HepG2 (cell line): ENCODE measurements around the gene EIF3M. TPM values are rescaled to one million over a fixed set of nuclear protein-coding genes. Genes with fewer than 3 reads are reported as not detected.

Experiments
- FUBP1 ChIP-seq: sonication (generic); formaldehyde crosslinking; IDR thresholded peaks from 2 replicates; pipeline ENCODE4 v1.5.1; 2020; ENCODE audit warnings: missing genetic modification reagents, mild to moderate bottlenecking, borderline replicate concordance
- GMEB1 ChIP-seq: sonication (generic); formaldehyde crosslinking; IDR thresholded peaks from 2 replicates; pipeline ENCODE4 v1.5.1; 2020; ENCODE audit warnings: missing genetic modification reagents, mild to moderate bottlenecking, borderline replicate concordance
- HMG20B ChIP-seq: conservative IDR thresholded peaks from 2 replicates; pipeline ENCODE4 v1.6.1; 2016; ENCODE audit warnings: missing genetic modification reagents, missing compliant biosample characterization
- ISX ChIP-seq: sonication (generic); formaldehyde crosslinking; conservative IDR thresholded peaks from 2 replicates; pipeline ENCODE4 v1.5.0; 2020; ENCODE audit warnings: missing genetic modification reagents
- KLF13 ChIP-seq: sonication (generic); formaldehyde crosslinking; IDR thresholded peaks from 2 replicates; pipeline ENCODE4 v1.4.0; 2020; ENCODE audit warnings: mild to moderate bottlenecking, missing genetic modification reagents
- MLXIP ChIP-seq: sonication (generic); formaldehyde crosslinking; IDR thresholded peaks from 2 replicates; pipeline ENCODE4 v1.9.0; 2021; ENCODE audit warnings: missing genetic modification reagents, borderline replicate concordance
- MXD1 ChIP-seq: sonication (generic); formaldehyde crosslinking; IDR thresholded peaks from 2 replicates; pipeline ENCODE4 v1.4.0; 2020; ENCODE audit warnings: mild to moderate bottlenecking, missing genetic modification reagents
- NCOR1 ChIP-seq: fragments of 200-600 bp; sonication (generic); IDR thresholded peaks from 2 replicates; pipeline ENCODE4 v1.7.0; 2017; ENCODE audit warnings: antibody characterized with exemption, low read length, borderline replicate concordance
- PCBP2 ChIP-seq: fragments of 200-400 bp; formaldehyde crosslinking; optimal IDR thresholded peaks from 2 replicates; pipeline ENCODE3; 2018; ENCODE audit warnings: low read length, low read depth; ENCODE audit not compliant: poor library complexity, severe bottlenecking
- SMAD9 ChIP-seq: sonication (generic); formaldehyde crosslinking; IDR thresholded peaks from 2 replicates; pipeline ENCODE4 v1.5.1; 2020; ENCODE audit warnings: mild to moderate bottlenecking, missing genetic modification reagents
- SNRNP70 ChIP-seq: fragments of 200-400 bp; formaldehyde crosslinking; IDR thresholded peaks from 2 replicates; pipeline ENCODE4 v1.6.1; 2017; ENCODE audit warnings: mild to moderate bottlenecking, low read depth, low read length, moderate library complexity
- ZBTB4 ChIP-seq: sonication (generic); formaldehyde crosslinking; IDR thresholded peaks from 2 replicates; pipeline ENCODE4 v1.4.0; 2020; ENCODE audit warnings: missing genetic modification reagents, mild to moderate bottlenecking, borderline replicate concordance
- ZKSCAN5 ChIP-seq: sonication (generic); formaldehyde crosslinking; IDR thresholded peaks from 2 replicates; pipeline ENCODE4 v1.5.1; 2020; ENCODE audit warnings: mild to moderate bottlenecking, missing genetic modification reagents
- ZNF616 ChIP-seq: sonication (generic); formaldehyde crosslinking; IDR thresholded peaks from 2 replicates; pipeline ENCODE4 v1.5.0; 2020; ENCODE audit warnings: low read depth, mild to moderate bottlenecking, missing genetic modification reagents
- ZNF639 ChIP-seq: conservative IDR thresholded peaks from 2 replicates; pipeline ENCODE4 v1.6.1; 2018; ENCODE audit warnings: missing genetic modification reagents
- polyA plus RNA-seq, 8 experiments: library from polyadenylated mRNA; depleted of rRNA in 3 of 8; stranded (reverse) in 7 of 8; unstranded in 1 of 8; fragments of >200 nt; fragmentation: Illumina TruSeq in 4 of 8; extraction: Trizol in 4 of 8; gene quantifications; 2 replicates each; pipeline versions ENCODE4 v1.2.1 to v1.2.3, GENCODE V29; 2011 to 2016; ENCODE audit warnings: low read depth in 4 of 8, missing spikeins in 1 of 8, mixed read lengths in 1 of 8; ENCODE audit not compliant: insufficient read depth in 1 of 8
- total RNA-seq, 5 experiments: library from RNA; depleted of rRNA; stranded (reverse); fragments of >200 nt; fragmentation: Illumina TruSeq; extraction: Trizol; gene quantifications; 2 replicates each; pipeline ENCODE4 v1.2.3, GENCODE V29; 2016; ENCODE audit warnings: low read depth in 1 of 5

EIF3M gene
- total and polyA plus RNA-seq, 2 of the 13 experiments (the other 11 are each of a cell fraction or from before 2014, with no cell fraction given): 279 to 389 TPM

GRCh38 chr11:32583459-32584271, at the start of gene EIF3M (continued):
- TF ChIP-seq MLXIP (CRISPR knock-in tag) (0 out of 2 replicates have a peak, but pooled peaks have one; percentile 61), PCBP2 (no peak), NCOR1 (no peak), ISX (0 out of 2 replicates have a peak, but pooled peaks have one; percentile 65), KLF13 (CRISPR knock-in tag) (no peak), ZKSCAN5 (no peak), GMEB1 (CRISPR knock-in tag) (peak; percentile 97), FUBP1 (no peak), ZNF639 (CRISPR knock-in tag) (no peak), SNRNP70 (no peak), ZBTB4 (CRISPR knock-in tag) (0 out of 2 replicates have a peak, but pooled peaks have one; percentile 25), ZNF616 (peak; percentile 79; the same call in 1 of the 2 replicates), SMAD9 (CRISPR knock-in tag) (no peak; the same call in 1 of the 2 replicates), MXD1 (CRISPR knock-in tag) (peak; percentile 95), HMG20B (0 out of 2 replicates have a peak, but pooled peaks have one; percentile 29)
